ENCODE measurements around the gene CTBP2. TPM values are rescaled to one million over a fixed set of nuclear protein-coding genes. Genes with fewer than 3 reads are reported as not detected.

Gene CTBP2
- total RNA-seq, 1 experiment from 2014 or later, result 97.2 TPM

DNA sequence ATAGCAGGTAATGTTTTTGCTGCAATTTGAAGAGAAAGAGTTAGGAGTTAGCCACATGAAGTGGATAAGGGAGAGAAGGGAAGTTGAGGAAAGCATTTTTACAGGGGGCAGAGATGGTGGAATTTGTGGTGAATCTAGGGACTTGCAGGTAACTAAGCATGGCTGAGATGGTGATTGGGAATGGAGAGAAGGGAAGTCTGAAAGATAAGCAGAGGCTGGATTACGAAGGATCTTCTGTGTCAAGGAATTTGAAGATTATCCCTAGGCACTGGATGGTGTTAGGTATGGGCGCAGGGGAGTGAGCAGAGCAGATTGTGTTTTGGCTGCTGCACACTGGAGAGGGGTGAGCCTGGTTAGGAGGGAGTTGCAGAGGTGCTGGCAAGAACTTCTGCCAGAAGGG lies 193.1 kb downstream of the CTBP2 start:
- Mint-ChIP-seq H3K36me3 (ENCODE audit: insufficient read depth, unreplicated experiment) (peaks cover 57% of the 10 kb centered on the region), H3K9me3 (ENCODE audit: unreplicated experiment) (no peaks in the 10 kb centered on the region), H3K4me3 (ENCODE audit: unreplicated experiment) (no peak overlapping the region), H3K27ac (ENCODE audit: unreplicated experiment) (no peak overlapping the region), H3K27me3 (ENCODE audit: insufficient read depth, unreplicated experiment) (no peaks in the 10 kb centered on the region), H3K4me1 (ENCODE audit: low read depth, unreplicated experiment) (no peaks in the 10 kb centered on the region)
- Histone ChIP-seq H3K4me3 (ENCODE audit: low read depth, low read length) (no peak overlapping the region), H3K4me1 (no peaks in the 10 kb centered on the region), H3K36me3 (ENCODE audit: control insufficient read depth, insufficient read depth, low read length) (no peaks in the 10 kb centered on the region), H3K27me3 (replicated peaks; ENCODE audit: control insufficient read depth, insufficient read depth, low read length) (no peaks in the 10 kb centered on the region), H3K9me3 (no peaks in the 10 kb centered on the region)
- DNase-seq, result no peak
- TF ChIP-seq CTCF (IDR thresholded peaks at IDR 0.05; ENCODE audit: insufficient read depth in 1 of 2, low read depth in 1 of 2, low read length in 1 of 2, severe bottlenecking in 1 of 2, unreplicated experiment in 1 of 2), result no peak
- BruUV-seq (replicated peaks), result no TSS peak
- CTCF ChIA-PET, result interaction anchor here (1.2 kb wide), 1 partner anchor 12 kb away, joined by 3 read pairs; no protein-coding TSS in a partner anchor
- intact Hi-C loops (cut with micrococcal nuclease; ENCODE audit: unreplicated experiment), result no loop called here
- POLR2A ChIA-PET, result no interaction called here

GRCh38 chr10:124966008-124966407 lies 194.4 kb downstream of the CTBP2 start:
- BruUV-seq (replicated peaks), result no TSS peak
- DNase-seq, result no peak
- Mint-ChIP-seq H3K4me3 (ENCODE audit: unreplicated experiment) (no peak overlapping the region), H3K36me3 (ENCODE audit: insufficient read depth, unreplicated experiment) (peaks cover 57% of the 10 kb centered on the region), H3K27ac (ENCODE audit: unreplicated experiment) (no peak overlapping the region), H3K9me3 (ENCODE audit: unreplicated experiment) (no peaks in the 10 kb centered on the region), H3K27me3 (ENCODE audit: insufficient read depth, unreplicated experiment) (no peaks in the 10 kb centered on the region), H3K4me1 (ENCODE audit: low read depth, unreplicated experiment) (no peaks in the 10 kb centered on the region)
- ChIA-PET POLR2A (no interaction called here), CTCF (interaction anchor here (1.2 kb wide), 1 partner anchor 11 kb away, joined by 3 read pairs; no protein-coding TSS in a partner anchor)
- no peaks in the 10 kb centered on the region for H3K36me3 ChIP-seq (ENCODE audit: control insufficient read depth, insufficient read depth, low read length)
- intact Hi-C loops (cut with micrococcal nuclease; ENCODE audit: unreplicated experiment), result no loop called here
- no peaks in the 10 kb centered on the region for H3K27me3 ChIP-seq (replicated peaks; ENCODE audit: control insufficient read depth, insufficient read depth, low read length)
- no peak overlapping the region for H3K4me3 ChIP-seq (ENCODE audit: low read depth, low read length)
- no peaks in the 10 kb centered on the region for H3K9me3 ChIP-seq
- no peaks in the 10 kb centered on the region for H3K4me1 ChIP-seq
- TF ChIP-seq CTCF (IDR thresholded peaks at IDR 0.05; ENCODE audit: insufficient read depth in 1 of 2, low read depth in 1 of 2, low read length in 1 of 2, severe bottlenecking in 1 of 2, unreplicated experiment in 1 of 2), result no peak

DNA sequence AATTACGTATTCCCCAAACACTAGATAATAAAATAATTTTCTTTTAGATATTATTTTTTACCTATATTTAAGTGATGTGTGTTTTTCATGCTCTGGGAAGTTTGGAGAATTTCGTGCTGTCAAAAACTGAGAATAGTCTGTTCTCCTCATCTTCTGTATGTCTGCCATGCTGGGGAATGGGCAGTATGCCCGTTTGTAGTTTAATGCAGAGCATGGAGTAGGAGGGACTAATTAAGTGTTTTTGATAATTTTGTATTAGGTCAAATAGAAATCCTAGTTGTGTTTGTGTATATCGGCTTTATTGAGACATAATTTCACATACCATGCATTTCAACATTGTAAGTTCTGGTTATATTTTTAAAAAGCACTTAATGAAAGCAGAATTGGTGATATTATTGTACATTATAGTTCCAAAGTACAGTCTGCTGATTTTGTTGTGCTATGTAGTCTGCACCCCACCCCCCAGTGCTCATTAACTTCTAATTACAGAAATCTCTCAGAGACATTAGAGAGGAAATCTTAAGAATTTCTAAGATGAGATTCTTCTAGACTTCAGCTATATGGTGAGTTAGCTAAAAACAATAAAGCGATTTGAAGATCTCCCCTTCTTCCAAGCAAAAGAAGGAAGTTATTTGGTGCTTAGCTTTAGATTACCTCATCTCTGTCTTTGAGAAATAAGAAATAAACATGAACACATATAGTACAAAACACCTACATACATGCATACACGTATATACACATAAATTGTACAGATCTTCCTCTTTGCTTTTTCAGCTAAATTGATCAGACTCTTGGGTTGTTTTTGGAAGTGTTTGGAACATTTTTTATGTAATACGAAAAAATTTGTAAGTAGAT lies 196.3 kb downstream of the CTBP2 start:
- no peak overlapping the region for H3K27ac Mint-ChIP-seq (ENCODE audit: unreplicated experiment)
- TF ChIP-seq CTCF (IDR thresholded peaks at IDR 0.05; ENCODE audit: insufficient read depth in 1 of 2, low read depth in 1 of 2, low read length in 1 of 2, severe bottlenecking in 1 of 2, unreplicated experiment in 1 of 2), result no peak
- H3K36me3 ChIP-seq (ENCODE audit: control insufficient read depth, insufficient read depth, low read length), result no peaks in the 10 kb centered on the region
- H3K9me3 Mint-ChIP-seq (ENCODE audit: unreplicated experiment), result no peaks in the 10 kb centered on the region
- ChIA-PET POLR2A (no interaction called here), CTCF (no interaction called here)
- no peaks in the 10 kb centered on the region for H3K4me1 Mint-ChIP-seq (ENCODE audit: low read depth, unreplicated experiment)
- no peaks in the 10 kb centered on the region for H3K9me3 ChIP-seq
- no peaks in the 10 kb centered on the region for H3K4me1 ChIP-seq
- H3K4me3 ChIP-seq (ENCODE audit: low read depth, low read length), result no peak overlapping the region
- H3K27me3 ChIP-seq (replicated peaks; ENCODE audit: control insufficient read depth, insufficient read depth, low read length), result no peaks in the 10 kb centered on the region
- no peak overlapping the region for H3K4me3 Mint-ChIP-seq (ENCODE audit: unreplicated experiment)
- intact Hi-C loops (cut with micrococcal nuclease; ENCODE audit: unreplicated experiment), result no loop called here
- H3K36me3 Mint-ChIP-seq (ENCODE audit: insufficient read depth, unreplicated experiment), result peaks cover 42% of the 10 kb centered on the region
- H3K27me3 Mint-ChIP-seq (ENCODE audit: insufficient read depth, unreplicated experiment), result no peaks in the 10 kb centered on the region
- DNase-seq, result no peak
- no TSS peak for BruUV-seq (replicated peaks)
